Loucy (cell line): ENCODE measurements around the gene SLC5A2.

Experiments used
- H2AFZ ChIP-seq: fragments of 200-600 bp; sonication (generic); 2 replicates; pipeline ENCODE4 v1.6.0; 2016; ENCODE audit warnings: antibody characterized with exemption, mild to moderate bottlenecking, low read length, moderate library complexity
- H3F3A ChIP-seq: fragments of 200-600 bp; 2 replicates; pipeline ENCODE4 v1.6.0; 2016; ENCODE audit warnings: antibody characterized with exemption, low read depth, mild to moderate bottlenecking
- H3K27me3 ChIP-seq: fragments of 200-600 bp; sonication (generic); 2 replicates; pipeline ENCODE4 v1.6.1; 2014; ENCODE audit warnings: low read length, mild to moderate bottlenecking; ENCODE audit not compliant: insufficient read depth, poor library complexity, severe bottlenecking
- H3K36me3 ChIP-seq: fragments of 200-600 bp; sonication (generic); 2 replicates; pipeline ENCODE4 v1.6.1; 2016; ENCODE audit warnings: low read length; ENCODE audit not compliant: insufficient read depth
- H3K4me1 ChIP-seq: fragments of 200-600 bp; sonication (generic); 2 replicates; pipeline ENCODE4 v1.5.1; 2014; ENCODE audit warnings: low read length, mild to moderate bottlenecking; ENCODE audit not compliant: insufficient read depth, poor library complexity, severe bottlenecking
- H3K4me2 ChIP-seq: fragments of 200-600 bp; sonication (generic); 2 replicates; pipeline ENCODE4 v1.6.0; 2014; ENCODE audit warnings: antibody characterized with exemption, low read length, low read depth, mild to moderate bottlenecking; ENCODE audit not compliant: poor library complexity, severe bottlenecking
- H3K4me3 ChIP-seq: fragments of 200-600 bp; sonication (generic); 2 replicates; pipeline ENCODE4 v1.5.1; 2014; ENCODE audit warnings: low read length, mild to moderate bottlenecking, mixed read lengths; ENCODE audit not compliant: poor library complexity, severe bottlenecking
- H3K79me2 ChIP-seq: fragments of 200-600 bp; sonication (generic); 2 replicates; pipeline ENCODE4 v1.6.1; 2014; ENCODE audit warnings: low read length; ENCODE audit not compliant: insufficient read depth
- H3K9ac ChIP-seq: fragments of 200-600 bp; sonication (generic); 2 replicates; pipeline ENCODE4 v1.6.0; 2014; ENCODE audit warnings: mild to moderate bottlenecking, low read depth, low read length, moderate library complexity; ENCODE audit not compliant: poor library complexity, severe bottlenecking
- H3K9me2 ChIP-seq: fragments of 200-600 bp; sonication (generic); replicated peaks from 2 replicates; pipeline ENCODE4 v1.6.1; 2016; ENCODE audit warnings: low read depth, low read length, mixed read lengths
- H3K9me3 ChIP-seq: fragments of 200-600 bp; sonication (generic); 2 replicates; pipeline ENCODE4 v1.6.1; 2014; ENCODE audit warnings: mild to moderate bottlenecking, antibody characterized with exemption, low read length, low read depth; ENCODE audit not compliant: insufficient read depth
- H4K20me1 ChIP-seq: fragments of 200-600 bp; sonication (generic); 2 replicates; pipeline ENCODE4 v1.6.0; 2014; ENCODE audit warnings: antibody characterized with exemption, low read length, mild to moderate bottlenecking; ENCODE audit not compliant: insufficient read depth, poor library complexity, severe bottlenecking
- CTCF ChIP-seq: fragments of 200-600 bp; sonication (generic); conservative IDR thresholded peaks from 2 replicates; pipeline ENCODE4 v1.5.1; 2014; ENCODE audit warnings: mild to moderate bottlenecking, antibody characterized with exemption, low read length
- EZH2phosphoT487 ChIP-seq: fragments of 200-600 bp; IDR thresholded peaks from 2 replicates; pipeline ENCODE4 v1.6.1; 2018; ENCODE audit warnings: antibody characterized with exemption, mild to moderate bottlenecking, moderate library complexity, borderline replicate concordance

The SLC5A2 gene

GRCh38 chr16:31513126-31513525 lies 30.2 kb downstream of the SLC5A2 start:
- Histone ChIP-seq H3K27me3 (no peaks in the 10 kb centered on the region), H3K36me3 (no peaks in the 10 kb centered on the region), H3K9ac (peak overlapping the region; percentile 17), H3K4me2 (peak overlapping the region; percentile 25), H3K9me2 (no peaks in the 10 kb centered on the region), H4K20me1 (no peaks in the 10 kb centered on the region), H3F3A (0 out of 2 replicates have a peak, but pooled peaks cover 3% of the 10 kb centered on the region), H3K9me3 (peaks cover 4% of the 10 kb centered on the region; the same call in 1 of the 2 replicates), H3K4me3 (no peak overlapping the region), H2AFZ (no peak overlapping the region), H3K4me1 (peaks cover 30% of the 10 kb centered on the region), H3K79me2 (peaks cover 17% of the 10 kb centered on the region)
- TF ChIP-seq EZH2phosphoT487 = no peak
- no peak for TF ChIP-seq CTCF

- Histone ChIP-seq H3K4me2 (no peak overlapping the region), H3K36me3 (no peaks in the 10 kb centered on the region), H3F3A (0 out of 2 replicates have a peak, but pooled peaks cover 3% of the 10 kb centered on the region), H3K9me2 (no peaks in the 10 kb centered on the region), H3K79me2 (peaks cover 11% of the 10 kb centered on the region), H4K20me1 (no peaks in the 10 kb centered on the region), H3K4me3 (no peak overlapping the region), H3K27me3 (no peaks in the 10 kb centered on the region), H3K9me3 (peaks cover 4% of the 10 kb centered on the region; the same call in 1 of the 2 replicates), H3K9ac (no peak overlapping the region), H3K4me1 (peaks cover 28% of the 10 kb centered on the region), H2AFZ (no peak overlapping the region)
- TF ChIP-seq CTCF (no peak), EZH2phosphoT487 (no peak)
These were observed 31.0 kb downstream of the SLC5A2 start for GRCh38 chr16:31513884-31514283.

- no peak overlapping the region for H2AFZ ChIP-seq
- no peak overlapping the region for H3K9ac ChIP-seq
- 0 out of 2 replicates have a peak, but pooled peaks cover 3% of the 10 kb centered on the region for H3F3A ChIP-seq
- no peaks in the 10 kb centered on the region for H3K27me3 ChIP-seq
- TF ChIP-seq EZH2phosphoT487 = no peak
- TF ChIP-seq CTCF = no peak
- no peaks in the 10 kb centered on the region for H3K9me3 ChIP-seq
- no peak overlapping the region for H3K4me2 ChIP-seq
- H3K4me3 ChIP-seq = no peak overlapping the region
- H3K4me1 ChIP-seq = peaks cover 20% of the 10 kb centered on the region
- H3K9me2 ChIP-seq = no peaks in the 10 kb centered on the region
- no peaks in the 10 kb centered on the region for H3K79me2 ChIP-seq
- no peaks in the 10 kb centered on the region for H3K36me3 ChIP-seq
- H4K20me1 ChIP-seq = no peaks in the 10 kb centered on the region
These were observed 35.0 kb downstream of the SLC5A2 start for GRCh38 chr16:31517800-31518402.
